DOHH2 (cell line): Measurements from ENCODE around the gene SHPK.

Experiments
- CTCF ChIP-seq: fragments of 200-600 bp; sonication (generic); IDR thresholded peaks from one replicate; pipeline ENCODE4 v1.5.1; 2014; ENCODE audit warnings: antibody characterized with exemption, mild to moderate bottlenecking, low read depth, low read length; ENCODE audit not compliant: poor library complexity, severe bottlenecking
- EZH2phosphoT487 ChIP-seq: fragments of 200-600 bp; sonication (generic); IDR thresholded peaks from 2 replicates; pipeline ENCODE4 v1.6.1; 2017; ENCODE audit warnings: borderline replicate concordance, mild to moderate bottlenecking, antibody characterized with exemption, low read length, moderate library complexity, mixed read lengths

GRCh38 chr17:3655766-3656165, 19.7 kb upstream of the SHPK start:
- TF ChIP-seq CTCF (no peak), EZH2phosphoT487 (no peak)
